CD4-positive, alpha-beta T cell treated with Interleukin-1 beta for 1 hour (primary cell): ENCODE data around the gene CDC37.
"Not testable (repeated sequence)": the region's sequence is repeated elsewhere in the genome, so short reads cannot be mapped to it uniquely, and the experiment has no call there.

Source experiments
- DNase-seq, 2 donors: peaks; one replicate each; pipeline ENCODE4 v3.0.0-alpha.2; 2020 to 2022

The CDC37 gene

GRCh38 chr19:10419646-10420443 is 16.5 kb upstream of the CDC37 start:
- DNase-seq, result peak; percentile 59 to 70

GRCh38 chr19:10419200-10419645 is 15.9 kb upstream of the CDC37 start:
- DNase-seq, result no peak

GRCh38 chr19:10418485-10419199 is 15.3 kb upstream of the CDC37 start:
- DNase-seq, result peak in 1 of 2 donors; percentile 46

- DNase-seq, result no peak
Measured at GRCh38 chr19:10418235-10418484, 14.8 kb upstream of the CDC37 start.

GRCh38 chr19:10417541-10418234 is 14.3 kb upstream of the CDC37 start:
- DNase-seq, result no peak

- DNase-seq, result peak; percentile 95 to 97
Measured at GRCh38 chr19:10416380-10417257, 13.3 kb upstream of the CDC37 start.

- no peak for DNase-seq
Measured at GRCh38 chr19:10416083-10416379, 12.7 kb upstream of the CDC37 start.

GRCh38 chr19:10412257-10412977 is 9.1 kb upstream of the CDC37 start:
- DNase-seq, result peak in 1 of 2 donors; percentile 67

GRCh38 chr19:10411224-10411623 is 7.9 kb upstream of the CDC37 start:
- not testable (repeated sequence) for DNase-seq

- peak; percentile 61 to 76 for DNase-seq
Measured at GRCh38 chr19:10408511-10409283, 5.4 kb upstream of the CDC37 start.

- DNase-seq, result no peak
Measured at GRCh38 chr19:10407096-10407495, 3.8 kb upstream of the CDC37 start.

GRCh38 chr19:10406191-10406590 is 2.8 kb upstream of the CDC37 start:
- DNase-seq, result no peak

- DNase-seq, result peak in 1 of 2 donors; percentile 53
Measured at GRCh38 chr19:10404888-10405820, 1.8 kb upstream of the CDC37 start.

GRCh38 chr19:10402441-10403038 is 802 bp downstream of the CDC37 start:
- DNase-seq, result no peak

GRCh38 chr19:10399878-10400277 is 3.5 kb downstream of the CDC37 start:
- no peak for DNase-seq

- DNase-seq, result not testable (repeated sequence)
Measured at GRCh38 chr19:10399340-10399739, 4.0 kb downstream of the CDC37 start.

- DNase-seq, result no peak
Measured at GRCh38 chr19:10398819-10399218, 4.5 kb downstream of the CDC37 start.

GRCh38 chr19:10395917-10396316 is 7.4 kb downstream of the CDC37 start:
- DNase-seq, result no peak

- no peak for DNase-seq
Measured at GRCh38 chr19:10395436-10395835, 7.9 kb downstream of the CDC37 start.

- no peak for DNase-seq
Measured at GRCh38 chr19:10395003-10395402, 8.3 kb downstream of the CDC37 start.
